GM19099 (cell line): Measurements from ENCODE around the gene SELENOH.
A peak's percentile ranks its signal among the peaks of the same experiment; 100 is the strongest.

Source experiments
- POLR2A ChIP-seq: IDR thresholded peaks from 3 replicates; pipeline ENCODE4 v1.6.1; 2011; ENCODE audit warnings: low read depth; ENCODE audit not compliant: insufficient read length; ENCODE audit errors: extremely low read depth

SELENOH gene

GRCh38 chr11:57741132-57742086 is at the start of gene SELENOH:
Gene SELENOH, plus strand, starts transcription at chr11:57741491. Its CDS starts 105 bp downstream, at chr11:57741596.
- peak; percentile 89 for TF ChIP-seq POLR2A

- TF ChIP-seq POLR2A: no peak
Observed at GRCh38 chr11:57698843-57699365, 42.4 kb upstream of the SELENOH start.

- TF ChIP-seq POLR2A: no peak
Observed at GRCh38 chr11:57699813-57700212, 41.5 kb upstream of the SELENOH start.

GRCh38 chr11:57700425-57700824 is 40.9 kb upstream of the SELENOH start:
- no peak for TF ChIP-seq POLR2A

- no peak for TF ChIP-seq POLR2A
Observed at GRCh38 chr11:57703341-57703740, 38.0 kb upstream of the SELENOH start.

- no peak for TF ChIP-seq POLR2A
Observed at GRCh38 chr11:57704932-57705331, 36.4 kb upstream of the SELENOH start.

GRCh38 chr11:57709802-57710367 is 31.4 kb upstream of the SELENOH start:
- TF ChIP-seq POLR2A: no peak

- no peak for TF ChIP-seq POLR2A
Observed at GRCh38 chr11:57711414-57712255, 29.7 kb upstream of the SELENOH start, which contains the start of gene MED19. Gene MED19, minus strand, starts transcription at chr11:57712215. Its CDS starts 36 bp downstream, at chr11:57712179.

GRCh38 chr11:57712256-57713150 is 28.8 kb upstream of the SELENOH start, which contains the start of gene TMX2:
Gene TMX2, plus strand, starts transcription at chr11:57712593. Its CDS starts 26 bp downstream, at chr11:57712619.
- peak; percentile 75 for TF ChIP-seq POLR2A

- TF ChIP-seq POLR2A: no peak
Observed at GRCh38 chr11:57713835-57714234, 27.5 kb upstream of the SELENOH start.

- TF ChIP-seq POLR2A: no peak
Observed at GRCh38 chr11:57727185-57727584, 14.1 kb upstream of the SELENOH start.

- no peak for TF ChIP-seq POLR2A
Observed at GRCh38 chr11:57728829-57729228, 12.5 kb upstream of the SELENOH start.

- TF ChIP-seq POLR2A: no peak
Observed at GRCh38 chr11:57729479-57729878, 11.8 kb upstream of the SELENOH start.

GRCh38 chr11:57732661-57733060 is 8.6 kb upstream of the SELENOH start:
- TF ChIP-seq POLR2A: no peak
